Activated T-cell treated with anti-CD3 and anti-CD28 coated beads for 1 hour (primary cell): ENCODE results near the gene SLC6A7.

Source experiments
- DNase-seq: peaks from one replicate; pipeline ENCODE4 v3.0.0-alpha.2; 2020; ENCODE audit warnings: low read depth

Gene SLC6A7

DNA sequence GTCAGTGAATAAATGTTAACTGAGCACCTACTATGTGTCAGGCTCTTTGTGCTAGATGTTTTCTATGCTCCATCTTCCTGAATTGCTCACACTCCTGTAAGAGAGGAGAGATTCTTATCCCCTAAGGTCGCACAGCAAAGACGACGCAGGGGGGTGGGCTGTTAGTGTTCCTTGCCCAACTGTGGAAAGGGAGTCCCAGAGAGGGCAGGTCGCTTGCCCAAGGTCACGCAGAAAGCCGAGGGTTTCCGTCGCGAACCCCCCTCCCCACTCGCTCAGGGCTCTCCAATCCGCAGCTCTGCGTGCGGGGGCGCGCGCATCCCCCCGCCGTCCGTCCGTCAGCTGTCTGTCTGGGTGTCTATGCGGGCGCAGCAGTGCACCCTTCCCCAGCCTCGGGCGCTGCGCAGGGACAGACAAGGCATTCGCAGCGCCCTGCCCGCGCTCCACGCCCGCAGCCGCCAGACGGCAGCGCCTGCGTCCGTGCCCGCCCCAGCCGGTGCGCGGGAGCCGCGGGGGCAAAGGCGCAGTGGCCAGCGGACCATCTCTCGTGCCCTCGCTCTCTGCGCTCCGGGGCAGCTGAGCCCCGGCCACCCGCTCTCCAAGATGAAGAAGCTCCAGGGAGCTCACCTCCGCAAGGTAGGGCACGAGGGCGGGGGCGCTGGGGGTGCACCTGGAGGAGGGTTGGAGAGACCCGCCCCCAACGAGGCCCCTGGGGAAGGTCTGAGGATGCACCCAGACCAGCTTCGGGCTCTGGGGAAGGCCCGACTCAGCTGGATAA lies at the start of gene SLC6A7:
TSS of gene SLC6A7 (plus strand) at position 335 of the 775 bp plus-strand sequence. CDS start at position 601, 266 bp downstream.
- DNase-seq = no peak

DNA sequence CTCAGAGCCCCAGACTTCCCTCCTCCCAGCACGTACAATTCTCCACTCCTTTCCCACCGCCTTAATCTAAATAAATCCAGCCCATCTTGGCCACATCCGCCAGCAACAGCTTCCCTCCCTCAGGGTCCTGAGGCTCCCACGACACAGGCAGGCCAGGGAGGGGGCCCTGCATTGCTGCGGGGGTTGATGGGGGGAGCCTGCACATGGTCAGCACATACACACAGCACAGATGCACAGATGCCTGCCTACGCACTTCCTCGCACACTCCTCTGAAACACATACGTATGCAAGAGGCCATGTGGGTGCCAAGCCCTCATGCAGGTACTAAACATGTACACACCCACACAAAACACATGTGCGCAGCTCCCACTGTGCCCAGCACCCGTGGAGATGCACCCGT lies 49.0 kb upstream of the SLC6A7 start:
- no peak for DNase-seq

DNA sequence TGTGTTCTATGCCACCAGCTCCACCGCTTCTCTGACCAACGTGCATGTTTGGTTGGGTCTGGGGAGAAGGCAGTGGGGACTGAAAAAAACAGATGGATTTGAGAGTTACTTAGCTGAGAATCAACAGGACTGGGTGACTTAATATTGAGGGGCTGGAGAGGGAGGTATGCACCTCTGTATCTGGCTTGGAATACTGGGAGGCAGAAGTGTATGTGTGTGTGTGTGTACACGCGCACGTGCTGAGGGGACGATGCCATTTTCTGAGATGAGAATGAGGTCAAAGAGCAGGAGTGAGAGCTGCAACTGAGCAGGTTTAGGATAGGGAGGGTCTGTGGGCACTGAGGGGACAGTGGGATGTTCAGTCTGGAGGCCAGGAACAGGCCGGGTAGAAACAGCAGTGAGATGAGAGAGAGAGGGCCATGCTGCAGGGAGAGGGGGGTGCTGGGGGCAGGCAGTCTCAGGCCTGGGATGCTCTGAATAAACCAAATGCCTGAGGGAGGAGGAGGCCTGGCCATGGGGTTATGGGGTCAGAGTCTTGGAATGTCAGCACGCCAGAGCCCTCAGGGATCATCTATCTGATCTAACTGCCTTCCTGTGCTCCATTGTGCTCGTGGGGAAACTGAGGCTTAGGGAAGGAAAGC lies 48.2 kb upstream of the SLC6A7 start:
- no peak for DNase-seq

DNA sequence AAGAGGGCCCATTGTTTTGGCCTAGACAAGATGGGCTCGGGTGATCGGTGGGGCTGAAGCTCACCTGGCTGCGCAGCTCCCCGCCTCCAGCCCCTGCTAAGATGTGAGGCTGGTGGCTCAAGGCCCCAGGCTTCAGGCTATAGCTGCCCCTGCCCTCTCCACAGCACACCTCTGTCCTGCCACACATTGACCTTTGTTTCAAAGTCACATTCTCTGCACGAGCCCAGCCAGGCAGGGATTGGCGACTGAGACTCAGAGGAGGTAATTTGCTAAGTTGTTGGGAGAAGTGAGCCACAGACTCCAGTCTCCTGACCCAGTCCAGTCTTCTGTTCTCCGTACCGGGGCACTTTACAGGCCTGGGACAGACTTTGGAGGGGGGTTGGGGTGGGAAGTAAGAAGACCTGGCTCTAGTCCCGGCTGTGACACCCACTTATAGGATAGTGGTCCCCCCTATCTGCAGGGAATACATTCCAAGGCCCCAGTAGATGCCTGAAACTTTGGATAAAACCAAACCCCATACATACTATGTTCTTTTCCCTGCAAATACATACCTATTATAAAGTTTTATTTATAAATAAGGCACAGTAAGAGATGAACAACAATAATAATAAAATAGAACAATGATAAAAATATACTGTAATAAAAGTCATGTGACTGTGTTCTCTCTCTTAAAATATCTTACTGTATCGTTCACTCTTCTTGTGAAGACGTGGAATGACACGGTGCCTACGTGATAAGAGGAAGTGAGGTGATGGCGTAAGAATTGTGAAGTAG lies 47.5 kb upstream of the SLC6A7 start:
- no peak for DNase-seq

DNA sequence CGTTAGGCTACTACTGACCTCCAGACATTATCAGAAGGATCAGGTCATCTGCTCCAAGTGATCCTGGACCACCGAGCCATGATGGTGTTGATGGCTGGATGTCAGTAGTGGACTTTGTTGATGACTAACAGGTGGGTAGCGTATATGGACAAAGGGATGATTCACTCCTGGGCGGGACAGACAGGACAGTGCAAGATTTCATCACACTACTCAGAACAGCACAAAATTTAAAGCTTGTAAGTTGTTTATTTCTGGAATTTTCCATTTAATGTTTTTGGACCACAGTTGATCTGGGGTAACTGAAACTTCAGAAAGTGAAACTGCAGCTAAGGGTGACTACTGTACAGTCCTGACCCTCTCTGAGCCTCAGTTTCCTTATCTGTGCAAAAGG lies 46.9 kb upstream of the SLC6A7 start:
- no peak for DNase-seq

DNA sequence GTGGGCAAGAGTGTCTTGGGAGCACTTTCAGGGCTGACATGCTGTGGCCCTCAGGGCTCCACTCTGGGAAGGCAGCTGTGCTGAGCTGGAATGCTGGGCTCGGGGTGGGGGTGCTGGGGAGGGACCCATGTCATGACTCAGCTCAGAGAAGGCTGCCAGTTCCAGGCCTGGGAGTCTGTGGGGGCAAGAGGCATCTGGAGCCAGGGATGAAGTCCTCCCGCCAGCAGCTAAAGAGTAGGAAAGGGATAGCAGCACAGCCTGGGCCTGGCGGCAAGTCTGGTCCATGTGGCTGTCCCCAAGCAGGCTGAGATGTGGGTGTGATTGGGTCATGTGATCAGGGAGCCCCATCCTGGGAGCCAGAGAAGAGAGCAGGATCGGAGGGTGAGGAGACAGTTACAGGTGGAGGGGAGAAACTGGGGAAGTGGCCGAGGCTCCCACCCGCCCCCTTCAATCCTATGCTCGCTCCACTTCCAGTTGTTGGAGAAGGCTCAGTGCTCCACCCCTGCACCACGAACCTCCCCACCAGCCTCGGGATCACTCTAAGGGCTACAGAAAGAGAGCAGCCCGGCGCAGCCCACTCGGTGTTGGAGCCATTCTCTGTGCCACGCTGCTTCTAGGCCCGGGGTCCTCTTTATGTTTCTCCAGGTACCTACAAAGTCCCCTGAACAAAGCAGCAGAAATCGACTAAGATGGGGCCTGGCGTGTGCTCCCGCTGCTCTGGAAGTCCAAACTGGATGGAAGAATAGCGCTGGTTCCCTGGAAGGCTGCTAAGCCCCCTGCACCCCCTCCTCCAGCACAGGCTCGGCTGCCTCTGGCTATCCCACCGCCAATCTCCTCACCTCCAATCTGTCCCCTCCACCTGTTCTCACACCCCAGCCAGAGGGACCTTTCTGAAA lies 46.3 kb upstream of the SLC6A7 start:
- no peak for DNase-seq

DNA sequence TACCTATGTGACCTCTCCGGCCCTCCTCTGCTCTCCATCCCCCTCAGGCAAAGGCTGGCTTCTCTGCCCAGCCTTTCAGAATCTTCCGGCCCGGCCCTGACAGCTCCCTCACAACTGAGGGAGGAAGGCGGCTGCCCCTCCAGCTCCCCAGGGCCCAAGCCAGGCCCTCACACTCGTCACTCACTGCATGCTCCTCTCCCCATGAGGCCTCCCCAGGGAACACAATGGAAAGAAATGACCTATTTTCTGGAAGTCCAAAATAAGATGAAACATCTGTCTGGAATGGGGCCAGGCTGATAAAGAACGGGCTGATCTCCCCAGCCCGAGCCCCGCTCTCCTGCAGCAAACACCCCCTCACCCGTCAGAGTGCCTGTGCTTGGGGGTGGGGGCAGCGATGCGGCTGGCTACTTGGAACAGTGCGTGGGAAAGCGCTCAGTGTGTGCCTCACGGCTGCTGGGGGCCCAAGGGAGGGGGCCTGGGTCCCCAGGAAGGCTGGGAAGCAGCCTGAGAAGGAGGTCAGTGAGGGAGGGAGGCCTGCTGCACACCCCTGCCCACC lies 45.5 kb upstream of the SLC6A7 start:
- no peak for DNase-seq

DNA sequence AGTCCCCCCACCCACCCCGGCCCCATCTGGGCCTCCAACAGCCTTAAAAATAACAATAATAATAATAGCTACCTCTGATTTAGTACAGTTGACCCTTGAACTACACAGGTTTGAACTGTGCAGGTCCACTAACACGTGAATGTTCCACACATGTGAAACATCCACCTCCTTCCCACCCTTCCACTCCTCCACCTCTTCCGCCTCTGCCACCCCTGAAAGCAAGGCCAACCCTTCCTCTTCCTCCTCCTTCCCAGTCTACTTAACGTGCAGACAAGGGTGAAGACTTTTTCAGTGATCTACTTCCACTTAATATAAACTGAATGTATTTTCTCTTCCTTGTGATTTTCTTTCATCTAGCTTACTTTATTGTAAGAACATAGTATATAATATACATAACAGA lies 45.0 kb upstream of the SLC6A7 start:
- no peak for DNase-seq

DNA sequence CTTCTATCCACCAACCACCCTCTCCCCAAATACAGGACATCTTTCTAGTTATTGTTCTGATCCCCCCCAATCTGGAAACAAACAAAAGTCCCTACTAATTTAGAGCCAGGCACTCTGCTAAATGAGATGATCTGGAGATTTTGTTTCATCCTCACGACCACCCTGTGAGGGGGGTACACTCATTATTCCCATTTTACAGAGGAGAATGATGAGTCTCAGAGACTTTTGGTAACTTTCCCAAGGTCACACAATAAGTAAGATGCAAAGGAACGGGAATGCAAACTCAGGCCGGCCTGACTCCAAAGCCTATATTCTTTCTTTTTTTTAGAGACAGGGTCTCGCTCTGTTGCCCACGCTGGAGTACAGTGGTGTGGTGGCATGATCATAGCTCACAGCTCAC lies 43.6 kb upstream of the SLC6A7 start:
- no peak for DNase-seq

DNA sequence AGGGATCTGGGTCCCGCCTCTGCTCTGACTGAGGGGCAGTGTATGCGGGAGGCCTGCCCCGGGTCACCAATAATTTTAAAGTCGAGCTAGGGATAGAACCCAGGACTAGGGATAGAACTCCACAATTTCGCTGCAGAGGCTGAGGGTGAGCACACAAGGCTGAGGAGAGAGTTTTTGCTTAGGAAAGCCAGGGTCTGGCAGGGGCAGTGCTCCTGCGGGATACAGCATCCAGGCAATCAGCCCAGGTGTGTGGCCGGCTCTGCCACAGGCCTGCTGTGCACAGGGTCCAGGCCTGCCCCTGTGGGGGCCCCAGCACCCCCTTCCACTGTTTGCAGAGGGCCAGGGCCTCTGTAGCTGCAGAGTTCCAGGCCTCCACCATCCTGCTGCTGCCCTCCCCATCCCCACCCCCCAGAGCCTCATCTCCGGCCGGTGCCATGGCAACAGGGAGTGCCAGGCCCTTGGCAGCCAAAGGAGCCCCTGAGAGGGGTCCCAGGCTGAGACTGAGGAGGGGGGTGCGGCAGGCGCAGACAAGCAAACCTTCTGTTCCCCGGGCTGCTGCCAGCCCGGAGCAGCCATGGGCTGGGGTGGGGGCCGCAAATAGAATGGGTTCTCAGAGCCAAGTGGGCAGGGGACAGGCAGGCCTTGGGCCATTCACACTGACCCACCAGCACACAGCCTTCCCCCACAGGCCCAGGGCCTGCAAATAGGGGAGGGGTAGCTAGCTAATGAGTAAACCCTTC lies 42.8 kb upstream of the SLC6A7 start:
- no peak for DNase-seq

DNA sequence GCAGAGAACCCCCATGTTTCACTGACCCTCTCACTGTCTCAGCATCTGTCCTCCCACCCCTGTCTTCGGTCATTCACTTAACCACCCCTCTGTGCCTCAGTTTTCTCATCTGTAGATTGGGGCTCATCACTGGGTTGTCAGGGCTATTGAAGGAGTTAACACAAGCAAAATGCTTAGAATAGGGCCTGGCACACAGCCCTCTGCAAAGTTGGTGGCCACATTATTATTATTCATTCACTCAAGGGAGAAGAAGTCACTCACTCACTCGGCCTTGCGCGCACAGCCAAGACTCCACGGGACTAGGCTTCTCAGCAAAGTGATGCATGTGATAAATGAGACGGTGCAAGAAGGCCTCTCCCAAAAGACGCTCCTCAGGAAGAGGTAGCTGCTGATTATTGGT lies 42.2 kb upstream of the SLC6A7 start:
- DNase-seq = no peak

DNA sequence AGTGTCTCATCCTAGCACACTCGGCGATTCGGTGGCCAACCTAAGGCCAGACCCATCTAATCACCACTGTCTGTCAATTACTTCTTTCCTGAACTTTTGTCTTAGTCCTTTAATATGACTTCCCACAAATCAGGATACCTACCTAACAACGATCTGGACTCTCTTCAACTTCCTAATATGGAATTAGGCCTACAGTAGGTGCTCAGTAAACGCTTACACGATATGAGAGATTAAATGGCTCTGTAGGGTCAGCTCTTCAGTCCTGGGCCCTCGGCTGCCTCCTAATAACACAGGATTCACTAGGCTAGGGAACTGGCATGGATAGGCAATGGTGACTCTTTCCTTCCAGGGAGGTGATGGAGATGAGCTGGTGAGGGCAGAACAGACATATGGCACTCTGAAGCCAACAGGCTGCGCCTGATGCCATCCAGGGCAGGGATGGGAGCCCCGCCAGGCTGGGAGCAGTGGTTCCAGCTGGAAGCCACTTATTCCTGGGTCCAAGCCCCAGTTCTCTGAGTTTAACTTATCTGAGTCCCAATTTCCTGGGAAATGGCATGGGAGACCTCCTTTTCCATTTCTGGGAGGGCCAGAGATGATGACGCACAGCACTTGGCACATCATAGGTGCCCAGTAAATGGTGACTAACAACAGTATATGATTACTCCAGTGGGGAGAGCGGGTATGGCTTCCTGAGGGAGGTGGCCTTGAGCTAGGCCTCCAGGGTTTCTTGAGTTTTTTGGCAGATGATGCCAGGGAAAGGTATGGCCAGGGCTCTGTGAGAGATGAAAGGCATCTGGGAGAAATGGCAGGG lies 41.5 kb upstream of the SLC6A7 start:
- DNase-seq = no peak

DNA sequence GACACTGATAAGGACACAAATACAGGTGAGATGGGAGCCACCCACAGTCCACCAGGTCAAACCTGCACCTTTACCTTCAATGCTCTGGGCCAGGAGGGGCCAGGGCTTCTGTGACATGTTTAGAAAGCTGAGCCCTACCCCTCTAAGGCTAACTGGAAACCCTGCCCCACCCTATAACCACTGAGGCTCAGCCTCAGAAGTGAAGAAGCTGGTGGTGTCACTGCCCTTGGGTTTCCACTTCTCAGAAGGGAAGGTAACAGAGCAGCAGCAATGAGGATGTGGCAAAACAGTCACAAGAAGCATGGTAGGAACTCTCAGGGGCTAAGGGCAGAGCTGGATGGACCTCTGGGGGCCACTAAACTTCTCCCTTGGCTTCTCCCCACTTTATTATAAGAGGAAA lies 40.2 kb upstream of the SLC6A7 start:
- no peak for DNase-seq

DNA sequence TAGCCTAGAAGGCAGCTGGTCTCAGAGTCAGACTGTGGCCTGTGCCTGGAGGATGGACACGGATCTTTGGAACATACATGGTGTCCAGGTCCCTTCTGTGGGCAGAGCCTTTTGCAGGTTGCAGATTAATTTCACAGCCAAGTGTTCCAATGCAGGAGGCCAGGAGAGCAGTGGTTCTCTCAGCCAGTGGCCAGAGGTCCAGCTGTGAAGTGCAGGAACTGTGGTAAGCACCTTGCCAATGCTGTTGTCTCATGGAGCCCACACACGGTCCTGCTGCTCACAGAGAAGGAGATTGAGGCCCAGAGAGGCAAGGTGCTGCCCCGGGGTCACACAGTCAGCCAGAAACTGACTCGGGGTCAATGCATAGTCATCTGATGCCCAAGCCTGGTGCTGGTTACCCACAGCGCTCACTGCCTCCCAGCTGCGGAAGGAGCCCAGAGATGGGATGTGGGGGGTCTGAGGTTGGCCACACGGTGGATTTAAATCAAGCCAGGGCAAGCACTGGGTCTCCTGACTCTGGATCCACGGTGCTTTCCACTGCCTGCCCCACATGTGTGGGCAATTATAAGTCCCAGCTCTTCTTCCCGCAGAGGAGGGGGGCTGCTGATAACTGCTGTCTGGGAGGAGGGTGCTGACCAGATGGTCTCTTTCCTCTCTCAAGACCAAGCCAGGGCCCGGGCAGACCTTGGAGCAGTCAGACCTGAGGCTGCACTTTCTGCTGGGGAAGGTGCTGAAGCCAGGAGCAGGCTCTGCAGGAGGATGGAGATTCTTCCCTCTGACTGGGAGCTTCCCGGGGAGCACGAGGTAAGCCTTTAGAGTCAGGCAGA lies 37.0 kb upstream of the SLC6A7 start:
- DNase-seq = no peak

DNA sequence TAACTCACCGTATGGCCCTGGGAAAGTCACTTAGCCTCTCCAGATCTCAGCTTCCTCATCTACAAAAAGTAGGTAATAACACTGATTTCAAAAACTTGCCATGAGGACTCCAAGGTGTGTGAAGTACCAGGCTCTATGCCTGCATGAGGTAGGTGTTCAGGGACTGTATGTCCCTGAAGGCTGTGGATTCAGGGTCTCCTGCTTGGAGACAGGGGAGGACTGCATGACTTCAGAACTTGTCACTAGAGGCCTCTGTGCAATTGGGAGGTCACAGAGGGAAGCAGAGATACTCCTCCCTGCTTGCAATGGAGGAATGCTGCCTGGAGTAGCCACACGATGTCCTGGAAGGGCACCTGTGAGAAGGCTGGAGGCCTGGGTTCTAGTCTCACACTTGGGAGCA lies 36.4 kb upstream of the SLC6A7 start:
- no peak for DNase-seq

DNA sequence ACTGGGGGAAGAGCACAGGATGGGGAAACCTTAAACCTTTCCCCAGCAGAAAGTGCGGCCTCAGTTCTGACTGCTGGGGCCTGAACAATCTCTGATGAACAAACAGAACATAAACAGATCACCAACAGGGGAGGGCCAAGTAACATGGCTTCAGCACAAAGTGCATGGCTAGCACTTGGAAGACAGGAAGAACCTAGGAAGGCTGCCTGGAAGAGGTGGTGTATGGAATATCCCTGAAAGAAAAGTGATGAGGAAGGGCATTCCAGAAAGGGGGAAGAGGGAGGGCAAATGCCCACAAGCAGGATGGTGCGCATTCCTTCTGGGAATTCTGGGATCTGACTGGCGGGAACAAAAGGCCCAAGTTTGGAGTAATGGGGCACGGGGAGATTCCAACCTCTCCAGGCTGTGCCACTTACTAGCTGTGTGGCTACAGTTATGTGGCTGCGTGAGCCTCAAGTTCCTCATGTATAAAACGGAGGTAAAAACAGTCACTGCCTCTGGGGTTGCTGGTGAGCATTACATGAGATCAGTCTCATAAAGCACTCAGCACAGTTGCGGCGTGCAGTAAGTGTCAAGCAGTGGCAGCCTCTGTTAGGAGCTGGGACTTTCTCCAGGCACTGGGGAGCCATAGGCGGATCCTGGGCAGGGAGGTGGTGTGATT lies 35.8 kb upstream of the SLC6A7 start:
- DNase-seq = no peak

DNA sequence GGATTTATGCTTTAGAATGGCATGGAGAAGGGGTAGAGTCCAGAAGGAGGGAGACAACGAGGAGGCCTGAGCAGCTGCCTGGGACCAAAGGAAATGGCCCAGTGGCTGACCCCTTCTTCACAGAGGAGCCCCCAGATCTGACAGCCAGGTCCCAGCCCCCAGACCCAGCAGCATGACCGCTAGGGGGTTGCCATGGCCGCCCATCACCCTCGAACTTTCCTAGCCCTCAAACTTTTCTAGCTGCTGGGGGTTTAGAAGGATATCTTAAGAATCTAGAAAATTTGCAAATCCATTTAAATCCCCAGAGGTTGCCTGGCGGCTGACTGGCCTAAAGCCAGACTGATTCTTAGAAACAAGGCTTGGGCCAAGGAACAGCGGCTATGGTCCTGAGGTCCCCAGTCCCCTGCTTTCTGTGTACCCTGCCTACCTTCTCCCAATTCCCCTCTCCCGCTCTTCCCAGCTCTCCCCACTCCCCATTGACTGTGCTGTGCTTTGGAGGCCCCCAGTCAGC lies 35.2 kb upstream of the SLC6A7 start:
- no peak for DNase-seq

DNA sequence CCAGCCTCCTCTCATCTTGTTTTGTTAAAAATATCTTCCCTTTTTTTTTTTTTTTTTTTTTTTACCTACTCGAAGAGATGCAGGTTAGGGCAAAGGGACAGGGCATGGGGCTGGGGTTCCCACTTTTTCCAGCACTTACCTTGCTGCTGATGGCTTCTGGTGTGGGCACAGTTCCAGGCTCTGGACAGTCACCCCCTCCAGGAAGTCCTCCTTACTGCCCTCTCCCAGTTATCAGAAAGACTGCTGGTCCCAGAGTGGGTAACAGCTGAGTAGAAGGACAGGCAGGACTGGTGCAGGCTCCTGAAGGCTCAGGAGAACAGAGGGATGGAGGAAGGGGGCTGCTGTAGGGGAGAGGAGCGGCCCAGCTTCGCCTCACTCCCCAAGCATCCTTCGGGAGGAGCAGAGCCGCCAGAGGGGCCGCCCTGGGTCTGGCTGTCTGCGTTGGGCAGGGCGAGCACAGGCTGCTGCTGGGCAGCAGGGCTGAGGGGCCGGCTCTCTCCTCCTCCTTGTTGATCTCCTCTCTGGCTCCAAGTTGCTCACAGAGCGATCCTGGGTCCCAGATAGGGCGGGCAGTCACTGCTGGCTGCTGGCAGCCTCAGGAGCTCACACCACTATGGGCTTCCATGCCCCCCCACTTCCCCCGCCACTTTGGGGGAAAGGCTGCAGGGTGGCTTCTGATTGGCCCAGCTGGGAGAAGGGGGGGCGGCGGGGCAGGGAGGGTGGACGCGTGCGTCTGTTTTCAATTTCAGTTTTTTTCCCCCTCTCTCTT lies 34.4 kb upstream of the SLC6A7 start, which contains the start of gene PDGFRB:
TSS of gene PDGFRB (minus strand) at position 588 of the 769 bp plus-strand sequence. CDS start 18,798 bp downstream, outside the sequence.
- peak; percentile 38 for DNase-seq
